Activated T-cell treated with anti-CD3 and anti-CD28 coated beads, Interleukin-2, amount 50 U/mL, for 1 hour (primary cell): ENCODE results near the gene GBE1.

Source experiments
- DNase-seq: peaks from one replicate; pipeline ENCODE4 v3.0.0-alpha.2; 2020

Gene GBE1

GRCh38 chr3:81695302-81695701, 66.1 kb downstream of the GBE1 start:
- DNase-seq = no peak

GRCh38 chr3:81694662-81695061, 66.8 kb downstream of the GBE1 start:
- DNase-seq = no peak

- no peak for DNase-seq
Observed at GRCh38 chr3:81692766-81693165, 68.7 kb downstream of the GBE1 start.

- no peak for DNase-seq
Observed at GRCh38 chr3:81689617-81690016, 71.8 kb downstream of the GBE1 start.

GRCh38 chr3:81684751-81685395, 76.6 kb downstream of the GBE1 start:
- no peak for DNase-seq

GRCh38 chr3:81676706-81677456, 84.6 kb downstream of the GBE1 start:
- no peak for DNase-seq

- DNase-seq = no peak
Observed at GRCh38 chr3:81674690-81675089, 86.8 kb downstream of the GBE1 start.

GRCh38 chr3:81668283-81668682, 93.2 kb downstream of the GBE1 start:
- DNase-seq = no peak

- DNase-seq = no peak
Observed at GRCh38 chr3:81666502-81667121, 94.8 kb downstream of the GBE1 start.

GRCh38 chr3:81663114-81663513, 98.3 kb downstream of the GBE1 start:
- DNase-seq = no peak

GRCh38 chr3:81660036-81660435, 101.4 kb downstream of the GBE1 start:
- no peak for DNase-seq

- DNase-seq = no peak
Observed at GRCh38 chr3:81658322-81658997, 103.0 kb downstream of the GBE1 start.

- no peak for DNase-seq
Observed at GRCh38 chr3:81651139-81651538, 110.3 kb downstream of the GBE1 start.

- DNase-seq = no peak
Observed at GRCh38 chr3:81650187-81650586, 111.3 kb downstream of the GBE1 start.

- DNase-seq = no peak
Observed at GRCh38 chr3:81645248-81645647, 116.2 kb downstream of the GBE1 start.

- no peak for DNase-seq
Observed at GRCh38 chr3:81643721-81644120, 117.7 kb downstream of the GBE1 start.

- DNase-seq = no peak
Observed at GRCh38 chr3:81638480-81638879, 123.0 kb downstream of the GBE1 start.

- DNase-seq = no peak
Observed at GRCh38 chr3:81632659-81633058, 128.8 kb downstream of the GBE1 start.

- DNase-seq = no peak
Observed at GRCh38 chr3:81624756-81625155, 136.7 kb downstream of the GBE1 start.

GRCh38 chr3:81622395-81622794, 139.1 kb downstream of the GBE1 start:
- no peak for DNase-seq

GRCh38 chr3:81621277-81621676, 140.2 kb downstream of the GBE1 start:
- no peak for DNase-seq

GRCh38 chr3:81620849-81621248, 140.6 kb downstream of the GBE1 start:
- no peak for DNase-seq

GRCh38 chr3:81612768-81613167, 148.7 kb downstream of the GBE1 start:
- no peak for DNase-seq

GRCh38 chr3:81602781-81603180, 158.7 kb downstream of the GBE1 start:
- DNase-seq = no peak
